GM23338 (cell line): ENCODE measurements around the gene IL16. TPM values are rescaled to one million over a fixed set of nuclear protein-coding genes. Genes with fewer than 3 reads are reported as not detected.
"Not testable (repeated sequence)": the region's sequence is repeated elsewhere in the genome, so short reads cannot be mapped to it uniquely, and the experiment has no call there.

Experiments
- ATAC-seq: fragments of 200-7000 bp; cut with Tn5 transposase; 3 replicates; pipeline ENCODE4 v1.9.1; 2020
- DNase-seq: peaks from one replicate; pipeline ENCODE4 v3.0.0-alpha.2; 2015; ENCODE audit warnings: low spot score
- H2AFZ ChIP-seq: fragments of 200-600 bp; sonication (generic); 2 replicates; pipeline ENCODE4 v1.8.0; 2016; ENCODE audit warnings: antibody characterized with exemption, mild to moderate bottlenecking, moderate library complexity
- H3F3A ChIP-seq: fragments of 200-600 bp; sonication (generic); replicated peaks from 2 replicates; pipeline ENCODE4 v1.8.0; 2017; ENCODE audit warnings: antibody characterized with exemption, mixed run types, low read depth
- H3K27ac ChIP-seq: fragments of 200-600 bp; sonication (generic); 2 replicates; pipeline ENCODE4 v1.6.1; 2016; ENCODE audit warnings: low read depth
- H3K27me3 ChIP-seq: fragments of 200-600 bp; sonication (generic); 2 replicates; pipeline ENCODE4 v1.8.0; 2016; ENCODE audit warnings: mild to moderate bottlenecking, mixed run types, moderate library complexity; ENCODE audit not compliant: insufficient read depth
- H3K36me3 ChIP-seq: fragments of 200-600 bp; sonication (generic); 2 replicates; pipeline ENCODE4 v1.8.0; 2016; ENCODE audit warnings: mild to moderate bottlenecking; ENCODE audit not compliant: insufficient read depth
- H3K4me1 ChIP-seq: fragments of 200-600 bp; sonication (generic); 2 replicates; pipeline ENCODE4 v1.8.0; 2016; ENCODE audit warnings: mild to moderate bottlenecking, moderate library complexity; ENCODE audit not compliant: insufficient read depth
- H3K4me2 ChIP-seq: fragments of 200-600 bp; sonication (generic); 2 replicates; pipeline ENCODE4 v1.7.1; 2017; ENCODE audit warnings: mixed run types
- H3K4me3 ChIP-seq: fragments of 200-600 bp; sonication (generic); 2 replicates; pipeline ENCODE4 v1.6.1; 2016; ENCODE audit warnings: mixed run types
- H3K79me2 ChIP-seq: fragments of 200-600 bp; sonication (generic); replicated peaks from 2 replicates; pipeline ENCODE4 v1.8.0; 2017; ENCODE audit warnings: mild to moderate bottlenecking; ENCODE audit not compliant: insufficient read depth
- H3K9me2 ChIP-seq: fragments of 200-600 bp; sonication (generic); 2 replicates; pipeline ENCODE4 v1.8.0; 2017; ENCODE audit not compliant: insufficient read depth
- H4K20me1 ChIP-seq: fragments of 200-600 bp; sonication (generic); replicated peaks from 2 replicates; pipeline ENCODE4 v1.8.0; 2017; ENCODE audit warnings: mild to moderate bottlenecking; ENCODE audit not compliant: insufficient read depth
- H3K27ac Mint-ChIP-seq: 2 replicates; pipeline ENCODE4 v1.8.0; 2020; ENCODE audit warnings: inconsistent platforms, mild to moderate bottlenecking, moderate library complexity, mixed read lengths
- H3K27me3 Mint-ChIP-seq: 3 replicates; pipeline ENCODE4 v1.8.0; 2022; ENCODE audit warnings: low read depth, mild to moderate bottlenecking, moderate library complexity, mixed read lengths, inconsistent platforms; ENCODE audit not compliant: insufficient read depth, poor library complexity
- H3K36me3 Mint-ChIP-seq: 3 replicates; pipeline ENCODE4 v1.8.0; 2021; ENCODE audit warnings: low read depth, mild to moderate bottlenecking, inconsistent platforms, moderate library complexity, mixed read lengths
- H3K4me1 Mint-ChIP-seq: 3 replicates; pipeline ENCODE4 v1.8.0; 2020; ENCODE audit warnings: mild to moderate bottlenecking, inconsistent platforms, mixed read lengths
- H3K4me3 Mint-ChIP-seq: 3 replicates; pipeline ENCODE4 v1.8.0; 2021; ENCODE audit warnings: moderate library complexity, mild to moderate bottlenecking, inconsistent platforms, mixed read lengths
- H3K9me3 Mint-ChIP-seq: 3 replicates; pipeline ENCODE4 v1.8.0; 2020; ENCODE audit warnings: moderate library complexity, mild to moderate bottlenecking, inconsistent platforms, mixed read lengths
- CREB1 ChIP-seq: fragments of 250-450 bp; sonication (Bioruptor Pico); IDR thresholded peaks from 2 replicates; pipeline ENCODE4 v1.5.0; 2020; ENCODE audit warnings: low read depth, mild to moderate bottlenecking, moderate library complexity
- ETS1 ChIP-seq: IDR thresholded peaks from 2 replicates; pipeline ENCODE4 v1.6.1; 2016; ENCODE audit warnings: antibody characterized with exemption
- EZH2 ChIP-seq: fragments of 200-600 bp; sonication (generic); IDR thresholded peaks from one replicate; pipeline ENCODE4 v1.8.0; 2017; ENCODE audit warnings: antibody characterized with exemption, mild to moderate bottlenecking, low read depth; ENCODE audit not compliant: unreplicated experiment
- EZH2phosphoT487 ChIP-seq: fragments of 200-600 bp; sonication (generic); IDR thresholded peaks from one replicate; pipeline ENCODE4 v1.8.1; 2018; ENCODE audit warnings: antibody characterized with exemption; ENCODE audit not compliant: unreplicated experiment
- NANOG ChIP-seq: IDR thresholded peaks from 2 replicates; pipeline ENCODE4 v1.6.1; 2016; ENCODE audit warnings: antibody characterized with exemption, borderline replicate concordance
- POLR2AphosphoS5 ChIP-seq: IDR thresholded peaks from 2 replicates; pipeline ENCODE4 v1.6.1; 2016; ENCODE audit warnings: antibody characterized with exemption, low read depth
- REST ChIP-seq: IDR thresholded peaks from one replicate; pipeline ENCODE4 v1.6.1; 2018; ENCODE audit warnings: antibody characterized with exemption; ENCODE audit not compliant: unreplicated experiment
- STAT1 ChIP-seq: IDR thresholded peaks from one replicate; pipeline ENCODE4 v1.6.1; 2016; ENCODE audit warnings: antibody characterized with exemption; ENCODE audit not compliant: unreplicated experiment
- ZNF462 ChIP-seq: fragments of 250-450 bp; sonication (Bioruptor Pico); IDR thresholded peaks from 2 replicates; pipeline ENCODE4 v1.5.0; 2020; ENCODE audit warnings: mild to moderate bottlenecking, moderate library complexity
- polyA plus RNA-seq: library from polyadenylated mRNA; unstranded; fragments of >200 nt; fragmentation: Nextera tagmentation; extraction: Ambion mirVana; gene quantifications from 2 replicates; pipeline ENCODE4 v1.2.1, GENCODE V29; 2016
- total RNA-seq: library from RNA; depleted of rRNA; stranded (reverse); fragments of >200 nt; shearing (Covaris generic); gene quantifications from 2 replicates; pipeline ENCODE4 v1.2.3, GENCODE V29; 2014
- TF ChIP-seq, protein P1 (sequence below), 2 experiments: fragments of 200-600 bp in 1 of 2; sonication (generic) in 1 of 2; conservative IDR thresholded peaks; 2 replicates each; pipeline versions ENCODE4 v1.5.1 to v1.6.1; 2016 to 2017; ENCODE audit warnings: antibody characterized with exemption in 2 of 2, low read depth in 2 of 2, mild to moderate bottlenecking in 2 of 2, moderate library complexity in 1 of 2

Gene IL16
- total and polyA plus RNA-seq, 2 experiments from 2014 or later: 0.29 TPM; not detected in 1

DNA sequence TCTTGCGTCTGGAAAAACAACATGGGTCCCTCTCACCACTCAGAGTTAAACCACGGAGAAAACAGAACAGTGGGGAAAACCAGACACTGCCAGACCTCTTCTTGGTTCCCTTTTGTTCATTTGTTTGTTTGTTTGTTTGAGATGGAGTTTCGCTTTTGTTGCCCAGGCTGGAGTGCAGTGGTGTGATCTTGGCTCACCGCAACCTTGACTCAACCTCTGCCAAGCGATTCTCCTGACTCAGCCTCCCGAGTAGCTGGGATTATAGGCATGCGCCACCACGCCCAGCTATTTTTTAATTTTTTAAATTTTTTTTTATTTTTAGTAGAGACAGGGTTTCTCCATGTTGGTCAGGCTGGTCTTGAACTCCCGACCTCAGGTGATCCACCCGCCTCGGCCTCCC lies 152.0 kb downstream of the IL16 start:
- H2AFZ ChIP-seq, H3K4me1 Mint-ChIP-seq, H3K4me2 ChIP-seq, DNase-seq, H3K27me3 ChIP-seq, H3K9me2 ChIP-seq, ATAC-seq, H3K79me2 ChIP-seq, H3K4me1 ChIP-seq, H3F3A ChIP-seq, H3K27me3 Mint-ChIP-seq, H3K27ac ChIP-seq, H3K9me3 Mint-ChIP-seq, H3K4me3 Mint-ChIP-seq, H4K20me1 ChIP-seq, H3K27ac Mint-ChIP-seq, H3K36me3 Mint-ChIP-seq, H3K36me3 ChIP-seq, H3K4me3 ChIP-seq: not testable (repeated sequence)

DNA sequence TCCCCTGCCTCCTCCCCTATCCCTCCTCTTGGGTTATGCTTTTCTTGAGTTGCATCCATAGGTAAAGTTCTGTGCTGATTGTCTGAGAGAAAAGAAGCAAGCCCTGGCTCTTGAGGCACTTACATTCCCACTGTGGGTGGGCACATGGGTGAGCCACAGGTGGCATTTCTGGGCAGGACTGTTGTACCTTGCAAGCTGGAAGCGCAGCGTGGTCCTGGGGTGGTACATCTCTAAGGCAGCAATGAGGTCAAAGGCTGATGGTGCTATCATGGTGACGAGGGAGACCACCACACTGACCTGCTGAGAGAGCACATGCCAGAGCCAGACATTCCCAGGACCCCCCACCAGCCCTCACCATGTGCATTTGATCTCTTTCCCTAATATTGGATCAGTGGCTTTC lies 152.6 kb downstream of the IL16 start:
- Histone ChIP-seq H3K36me3 (no peaks in the 10 kb centered on the region), H3K9me2 (peaks cover 5% of the 10 kb centered on the region; the same call in 1 of the 2 replicates), H3F3A (no peaks in the 10 kb centered on the region), H3K27me3 (no peaks in the 10 kb centered on the region), H3K4me3 (no peak overlapping the region), H3K27ac (no peak overlapping the region), H3K4me1 (no peaks in the 10 kb centered on the region), H4K20me1 (no peaks in the 10 kb centered on the region), H3K4me2 (no peak overlapping the region), H3K79me2 (no peaks in the 10 kb centered on the region), H2AFZ (no peak overlapping the region)
- DNase-seq (no peak), ATAC-seq (no peak)
- H3K27me3 Mint-ChIP-seq: no peaks in the 10 kb centered on the region
- no peak overlapping the region for H3K4me3 Mint-ChIP-seq
- no peak overlapping the region for H3K27ac Mint-ChIP-seq
- H3K36me3 Mint-ChIP-seq: no peaks in the 10 kb centered on the region
- H3K9me3 Mint-ChIP-seq: no peaks in the 10 kb centered on the region
- peaks cover 2% of the 10 kb centered on the region; the same call in 2 of the 3 replicates for H3K4me1 Mint-ChIP-seq
- TF ChIP-seq EZH2phosphoT487 (no peak), REST (no peak), NANOG (no peak), EZH2 (no peak), ZNF462 (no peak), CREB1 (no peak), ETS1 (no peak), POLR2AphosphoS5 (no peak), STAT1 (no peak)
- TF ChIP-seq, protein P1, sequence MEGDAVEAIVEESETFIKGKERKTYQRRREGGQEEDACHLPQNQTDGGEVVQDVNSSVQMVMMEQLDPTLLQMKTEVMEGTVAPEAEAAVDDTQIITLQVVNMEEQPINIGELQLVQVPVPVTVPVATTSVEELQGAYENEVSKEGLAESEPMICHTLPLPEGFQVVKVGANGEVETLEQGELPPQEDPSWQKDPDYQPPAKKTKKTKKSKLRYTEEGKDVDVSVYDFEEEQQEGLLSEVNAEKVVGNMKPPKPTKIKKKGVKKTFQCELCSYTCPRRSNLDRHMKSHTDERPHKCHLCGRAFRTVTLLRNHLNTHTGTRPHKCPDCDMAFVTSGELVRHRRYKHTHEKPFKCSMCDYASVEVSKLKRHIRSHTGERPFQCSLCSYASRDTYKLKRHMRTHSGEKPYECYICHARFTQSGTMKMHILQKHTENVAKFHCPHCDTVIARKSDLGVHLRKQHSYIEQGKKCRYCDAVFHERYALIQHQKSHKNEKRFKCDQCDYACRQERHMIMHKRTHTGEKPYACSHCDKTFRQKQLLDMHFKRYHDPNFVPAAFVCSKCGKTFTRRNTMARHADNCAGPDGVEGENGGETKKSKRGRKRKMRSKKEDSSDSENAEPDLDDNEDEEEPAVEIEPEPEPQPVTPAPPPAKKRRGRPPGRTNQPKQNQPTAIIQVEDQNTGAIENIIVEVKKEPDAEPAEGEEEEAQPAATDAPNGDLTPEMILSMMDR (conservative IDR thresholded peaks at IDR 0.05; ENCODE audit: low read depth in 2 of 2): no peak
